ENCODE measurements around the gene QSER1. TPM values are rescaled to one million over a fixed set of nuclear protein-coding genes. Genes with fewer than 3 reads are reported as not detected.

The QSER1 gene
- total RNA-seq, 1 donor from 2014 or later, result 15.1 TPM

GRCh38 chr11:33015621-33016551, 123.3 kb downstream of the QSER1 start, which contains the start of gene DEPDC7:
Gene DEPDC7 (plus strand): TSS chr11:33015878. CDS start chr11:33015956, 78 bp downstream.
- DNase-seq (peak; percentile 66), ATAC-seq (ENCODE audit: low read depth) (peak; percentile 84)
- ChIA-PET POLR2A (interaction anchor here (1.0 to 1.4 kb wide), 5 partner anchors 16 to 66 kb away, joined by 3 to 6 read pairs (median 5); no protein-coding TSS in a partner anchor), CTCF (interaction anchor here (0.8 to 1.6 kb wide), 2 partner anchors 50 to 124 kb away, joined by 3 read pairs; partner anchors contain the start of gene QSER1)
- peaks cover 41% of the 10 kb centered on the region for H3K27me3 Mint-ChIP-seq
- H3K4me1 Mint-ChIP-seq, result peaks cover 18% of the 10 kb centered on the region
- H3K9me3 Mint-ChIP-seq, result no peaks in the 10 kb centered on the region
- intact Hi-C loops (cut with micrococcal nuclease), result loop anchor here (2.0 kb wide), 1 partner anchor 23 kb away; the partner anchor contains the start of gene TCP11L1
- no peak for TF ChIP-seq CTCF (IDR thresholded peaks at IDR 0.05)
- H3K36me3 Mint-ChIP-seq (ENCODE audit: low read depth), result no peaks in the 10 kb centered on the region
- H3K27ac Mint-ChIP-seq, result no peak within 1 kb of the TSS
- H3K4me3 Mint-ChIP-seq, result peak within 1 kb of the TSS; percentile 82

- Mint-ChIP-seq H3K27me3 (peaks cover 41% of the 10 kb centered on the region), H3K36me3 (ENCODE audit: low read depth) (no peaks in the 10 kb centered on the region), H3K4me1 (peaks cover 13% of the 10 kb centered on the region), H3K27ac (no peak overlapping the region), H3K9me3 (no peaks in the 10 kb centered on the region), H3K4me3 (peak overlapping the region; percentile 74)
- DNase-seq, result no peak
- no peak for TF ChIP-seq CTCF (IDR thresholded peaks at IDR 0.05)
- POLR2A ChIA-PET, result interaction anchor here (1.0 to 1.4 kb wide), 3 partner anchors 15 to 67 kb away, joined by 3 to 6 read pairs (median 5); no protein-coding TSS in a partner anchor
- CTCF ChIA-PET, result interaction anchor here (1.6 kb wide), 1 partner anchor 49 kb away, joined by 3 read pairs; no protein-coding TSS in a partner anchor
- intact Hi-C loops (cut with micrococcal nuclease), result loop anchor here (2.0 kb wide), 1 partner anchor 22 kb away; the partner anchor contains the start of gene TCP11L1
- no peak for ATAC-seq (ENCODE audit: low read depth)
These were observed 124.0 kb downstream of the QSER1 start for GRCh38 chr11:33016654-33017053.

GRCh38 chr11:33017478-33017877, 124.9 kb downstream of the QSER1 start:
- Mint-ChIP-seq H3K27ac (no peak overlapping the region), H3K4me1 (peaks cover 9% of the 10 kb centered on the region), H3K4me3 (no peak overlapping the region), H3K36me3 (ENCODE audit: low read depth) (no peaks in the 10 kb centered on the region), H3K27me3 (peaks cover 43% of the 10 kb centered on the region), H3K9me3 (no peaks in the 10 kb centered on the region)
- no peak for TF ChIP-seq CTCF (IDR thresholded peaks at IDR 0.05)
- ChIA-PET CTCF (no interaction called here), POLR2A (no interaction called here)
- intact Hi-C loops (cut with micrococcal nuclease), result loop anchor here (2.0 kb wide), 1 partner anchor 21 kb away; the partner anchor contains the start of gene TCP11L1
- DNase-seq, result no peak
- no peak for ATAC-seq (ENCODE audit: low read depth)

GRCh38 chr11:33017965-33018364, 125.4 kb downstream of the QSER1 start:
- Mint-ChIP-seq H3K36me3 (ENCODE audit: low read depth) (no peaks in the 10 kb centered on the region), H3K4me3 (no peak overlapping the region), H3K27ac (no peak overlapping the region), H3K27me3 (peaks cover 43% of the 10 kb centered on the region), H3K9me3 (no peaks in the 10 kb centered on the region), H3K4me1 (peaks cover 9% of the 10 kb centered on the region)
- DNase-seq (no peak), ATAC-seq (ENCODE audit: low read depth) (no peak)
- no peak for TF ChIP-seq CTCF (IDR thresholded peaks at IDR 0.05)
- ChIA-PET POLR2A (no interaction called here), CTCF (no interaction called here)
- intact Hi-C loops (cut with micrococcal nuclease), result loop anchor here (2.0 kb wide), 1 partner anchor 21 kb away; the partner anchor contains the start of gene TCP11L1

- no peaks in the 10 kb centered on the region for H3K36me3 Mint-ChIP-seq (ENCODE audit: low read depth)
- no peak overlapping the region for H3K4me3 Mint-ChIP-seq
- H3K27ac Mint-ChIP-seq, result no peak overlapping the region
- POLR2A ChIA-PET, result no interaction called here
- DNase-seq (no peak), ATAC-seq (ENCODE audit: low read depth) (no peak)
- CTCF ChIA-PET, result no interaction called here
- intact Hi-C loops (cut with micrococcal nuclease), result no loop called here
- TF ChIP-seq CTCF (IDR thresholded peaks at IDR 0.05), result no peak
- peaks cover 43% of the 10 kb centered on the region for H3K27me3 Mint-ChIP-seq
- peaks cover 9% of the 10 kb centered on the region for H3K4me1 Mint-ChIP-seq
- no peaks in the 10 kb centered on the region for H3K9me3 Mint-ChIP-seq
These were observed 126.2 kb downstream of the QSER1 start for GRCh38 chr11:33018840-33019239.

Data from activated B cell treated with CpG ODN at 0.5 μM for 24 hours (primary cell).